Measurements from ENCODE around the gene PLXNA1.

DNA sequence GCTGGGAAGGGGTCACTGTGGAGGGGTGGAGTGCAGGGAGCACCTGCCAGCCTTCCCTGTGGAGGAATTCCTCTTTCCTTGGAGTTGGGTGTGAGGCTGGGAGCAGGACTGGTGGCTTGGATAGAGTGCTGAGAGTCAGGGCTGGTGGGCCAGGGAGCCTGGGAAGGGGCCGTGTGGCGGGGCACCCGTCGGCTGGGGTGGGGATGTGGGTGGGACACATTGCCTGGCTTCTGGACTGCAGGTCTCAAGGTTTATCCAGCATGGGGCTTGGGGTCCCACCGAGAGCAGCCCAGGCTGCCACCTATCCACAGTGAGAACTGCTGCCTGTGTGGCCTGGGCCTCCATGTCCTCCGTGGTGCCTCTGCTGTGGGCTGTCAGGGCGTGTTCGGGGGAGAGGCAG lies 4.7 kb downstream of the PLXNA1 start:
- TF ChIP-seq, protein P1, sequence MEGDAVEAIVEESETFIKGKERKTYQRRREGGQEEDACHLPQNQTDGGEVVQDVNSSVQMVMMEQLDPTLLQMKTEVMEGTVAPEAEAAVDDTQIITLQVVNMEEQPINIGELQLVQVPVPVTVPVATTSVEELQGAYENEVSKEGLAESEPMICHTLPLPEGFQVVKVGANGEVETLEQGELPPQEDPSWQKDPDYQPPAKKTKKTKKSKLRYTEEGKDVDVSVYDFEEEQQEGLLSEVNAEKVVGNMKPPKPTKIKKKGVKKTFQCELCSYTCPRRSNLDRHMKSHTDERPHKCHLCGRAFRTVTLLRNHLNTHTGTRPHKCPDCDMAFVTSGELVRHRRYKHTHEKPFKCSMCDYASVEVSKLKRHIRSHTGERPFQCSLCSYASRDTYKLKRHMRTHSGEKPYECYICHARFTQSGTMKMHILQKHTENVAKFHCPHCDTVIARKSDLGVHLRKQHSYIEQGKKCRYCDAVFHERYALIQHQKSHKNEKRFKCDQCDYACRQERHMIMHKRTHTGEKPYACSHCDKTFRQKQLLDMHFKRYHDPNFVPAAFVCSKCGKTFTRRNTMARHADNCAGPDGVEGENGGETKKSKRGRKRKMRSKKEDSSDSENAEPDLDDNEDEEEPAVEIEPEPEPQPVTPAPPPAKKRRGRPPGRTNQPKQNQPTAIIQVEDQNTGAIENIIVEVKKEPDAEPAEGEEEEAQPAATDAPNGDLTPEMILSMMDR (IDR thresholded peaks at IDR 0.05; ENCODE audit: insufficient read depth, low read depth, low read length) = no peak
- no peak for TF ChIP-seq EZH2 (IDR thresholded peaks at IDR 0.05; ENCODE audit: insufficient read depth, low read length)

Data from astrocyte (in vitro differentiated cells and primary cell).